Caco-2 (cell line): Measurements from ENCODE around the gene DIAPH3. TPM values are rescaled to one million over a fixed set of nuclear protein-coding genes. Genes with fewer than 3 reads are reported as not detected.

Source experiments
- BruUV-seq: library from RNA; stranded (reverse); fragments of 400-500 nt; replicated peaks from 2 replicates; lab custom pipeline; 2021; lab: Mats Ljungman, UMichigan
- CTCF ChIA-PET: fragments of 300-600 bp; sonication (Branson Sonifier 250); formaldehyde crosslinking; loops from one replicate; lab custom pipeline; 2022; ENCODE audit warnings: antibody characterized with exemption; lab: Charles Lee
- POLR2A ChIA-PET: fragments of 300-600 bp; sonication (Branson Sonifier 250); formaldehyde crosslinking; loops from one replicate; lab custom pipeline; 2022; ENCODE audit warnings: antibody characterized with exemption; lab: Charles Lee
- DNase-seq, 2 experiments: peaks; one replicate each; pipeline versions ENCODE4 v3.0.0 to v3.0.0-alpha.2; 2020 to 2022
- H3K27me3 ChIP-seq: replicated peaks from 2 replicates; pipeline ENCODE4 v1.6.0; 2011; ENCODE audit warnings: low read length; ENCODE audit not compliant: control insufficient read depth, insufficient read depth
- H3K36me3 ChIP-seq: 2 replicates; pipeline ENCODE4 v1.5.1; 2011; ENCODE audit warnings: low read length; ENCODE audit not compliant: control insufficient read depth, insufficient read depth
- H3K4me1 ChIP-seq: fragments of 250-450 bp; sonication (Bioruptor Pico); 2 replicates; pipeline ENCODE4 v1.5.1; 2020; ENCODE audit warnings: mild to moderate bottlenecking
- H3K4me3 ChIP-seq: 2 replicates; pipeline ENCODE4 v1.5.1; 2011; ENCODE audit warnings: low read depth, mild to moderate bottlenecking, control low read depth, low read length
- H3K9me3 ChIP-seq: fragments of 250-450 bp; sonication (Bioruptor Pico); 2 replicates; pipeline ENCODE4 v1.5.1; 2020; ENCODE audit warnings: mild to moderate bottlenecking, moderate library complexity
- H3K27ac Mint-ChIP-seq: one replicate; pipeline ENCODE4 v1.8.0; 2022; ENCODE audit warnings: mixed read lengths; ENCODE audit not compliant: unreplicated experiment
- H3K27me3 Mint-ChIP-seq: one replicate; pipeline ENCODE4 v1.8.0; 2022; ENCODE audit warnings: mixed read lengths; ENCODE audit not compliant: insufficient read depth, unreplicated experiment
- H3K36me3 Mint-ChIP-seq: one replicate; pipeline ENCODE4 v1.8.0; 2022; ENCODE audit warnings: mild to moderate bottlenecking, mixed read lengths; ENCODE audit not compliant: insufficient read depth, unreplicated experiment
- H3K4me1 Mint-ChIP-seq: one replicate; pipeline ENCODE4 v1.8.0; 2022; ENCODE audit warnings: low read depth, mixed read lengths; ENCODE audit not compliant: unreplicated experiment
- H3K4me3 Mint-ChIP-seq: one replicate; pipeline ENCODE4 v1.8.0; 2022; ENCODE audit warnings: mild to moderate bottlenecking, moderate library complexity, mixed read lengths; ENCODE audit not compliant: unreplicated experiment
- H3K9me3 Mint-ChIP-seq: one replicate; pipeline ENCODE4 v1.8.0; 2022; ENCODE audit warnings: mixed read lengths; ENCODE audit not compliant: unreplicated experiment
- CTCF ChIP-seq, 2 experiments: fragments of 200-600 bp in 1 of 2; IDR thresholded peaks; 1 replicate in 1 of 2; 2 replicates in 1 of 2; pipeline versions ENCODE4 v1.5.1 to v1.8.0; 2011 to 2022; ENCODE audit warnings: antibody characterized with exemption in 1 of 2, control low read depth in 1 of 2, inconsistent platforms in 1 of 2, low read depth in 1 of 2, low read length in 1 of 2, mild to moderate bottlenecking in 1 of 2, moderate library complexity in 1 of 2; ENCODE audit not compliant: insufficient read depth in 1 of 2, severe bottlenecking in 1 of 2, unreplicated experiment in 1 of 2
- intact Hi-C: fragments of 100-400 bp; cut with micrococcal nuclease; formaldehyde crosslinking; loops from one replicate; pipeline ENCODE4 v1.10.0; 2022; ENCODE audit not compliant: unreplicated experiment
- total RNA-seq: library from RNA; stranded (reverse); gene quantifications from 2 replicates; pipeline ENCODE4 v1.2.3, GENCODE V29; 2022

Gene DIAPH3
- total RNA-seq, 1 experiment from 2014 or later, result 60.6 TPM

- H3K9me3 Mint-ChIP-seq, result peaks cover 9% of the 10 kb centered on the region
- no peak for DNase-seq
- Histone ChIP-seq H3K27me3 (no peaks in the 10 kb centered on the region), H3K36me3 (no peaks in the 10 kb centered on the region), H3K9me3 (no peaks in the 10 kb centered on the region), H3K4me1 (no peaks in the 10 kb centered on the region), H3K4me3 (no peak overlapping the region)
- no peaks in the 10 kb centered on the region for H3K27me3 Mint-ChIP-seq
- H3K36me3 Mint-ChIP-seq, result peaks cover 20% of the 10 kb centered on the region
- H3K4me1 Mint-ChIP-seq, result peaks cover 15% of the 10 kb centered on the region
- H3K4me3 Mint-ChIP-seq, result no peak overlapping the region
- BruUV-seq, result no TSS peak
- POLR2A ChIA-PET, result no interaction called here
- TF ChIP-seq CTCF (IDR thresholded peaks at IDR 0.05; ENCODE audit: insufficient read depth in 1 of 2, low read depth in 1 of 2, low read length in 1 of 2, severe bottlenecking in 1 of 2, unreplicated experiment in 1 of 2), result no peak
- CTCF ChIA-PET, result interaction anchor here (0.6 kb wide), 1 partner anchor 83 kb away, joined by 3 read pairs; the partner anchor contains the start of gene DIAPH3
- H3K27ac Mint-ChIP-seq, result no peak overlapping the region
- intact Hi-C loops, result no loop called here
Measured at GRCh38 chr13:60080850-60081249, 82.9 kb downstream of the DIAPH3 start.

GRCh38 chr13:60078226-60078625, 85.5 kb downstream of the DIAPH3 start:
- Mint-ChIP-seq H3K36me3 (peaks cover 36% of the 10 kb centered on the region), H3K9me3 (peaks cover 9% of the 10 kb centered on the region), H3K4me1 (peaks cover 15% of the 10 kb centered on the region), H3K4me3 (no peak overlapping the region), H3K27me3 (no peaks in the 10 kb centered on the region), H3K27ac (no peak overlapping the region)
- ChIA-PET POLR2A (no interaction called here), CTCF (no interaction called here)
- no peak for TF ChIP-seq CTCF (IDR thresholded peaks at IDR 0.05; ENCODE audit: insufficient read depth in 1 of 2, low read depth in 1 of 2, low read length in 1 of 2, severe bottlenecking in 1 of 2, unreplicated experiment in 1 of 2)
- no peak for DNase-seq
- BruUV-seq, result no TSS peak
- Histone ChIP-seq H3K36me3 (no peaks in the 10 kb centered on the region), H3K9me3 (no peaks in the 10 kb centered on the region), H3K4me3 (no peak overlapping the region), H3K27me3 (no peaks in the 10 kb centered on the region), H3K4me1 (no peaks in the 10 kb centered on the region)
- intact Hi-C loops, result no loop called here

DNA sequence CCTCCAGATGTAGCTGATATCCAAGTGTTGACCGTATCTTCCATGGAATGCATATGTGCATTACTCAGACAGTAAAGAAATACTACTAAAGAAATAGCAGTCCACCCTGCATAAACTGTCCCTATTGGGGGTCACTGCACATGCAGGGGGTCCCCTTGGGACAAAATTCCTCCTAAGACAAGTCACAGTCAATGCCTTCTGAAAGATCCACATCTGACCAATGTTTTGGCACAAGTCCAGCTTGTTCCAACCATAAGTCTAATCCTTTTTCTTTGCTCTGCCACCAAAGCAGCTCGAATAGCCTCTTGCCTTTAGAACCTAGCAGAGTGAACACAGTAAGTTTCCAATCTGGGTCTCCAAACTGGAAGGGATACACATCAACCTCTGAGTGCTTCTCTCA, 87.9 kb downstream of the DIAPH3 start:
- no peaks in the 10 kb centered on the region for H3K36me3 ChIP-seq
- H3K9me3 Mint-ChIP-seq, result peaks cover 17% of the 10 kb centered on the region
- TF ChIP-seq CTCF (IDR thresholded peaks at IDR 0.05; ENCODE audit: insufficient read depth in 1 of 2, low read depth in 1 of 2, low read length in 1 of 2, severe bottlenecking in 1 of 2, unreplicated experiment in 1 of 2), result no peak
- no peak for DNase-seq
- peaks cover 41% of the 10 kb centered on the region for H3K36me3 Mint-ChIP-seq
- no peak overlapping the region for H3K27ac Mint-ChIP-seq
- intact Hi-C loops, result no loop called here
- ChIA-PET POLR2A (no interaction called here), CTCF (no interaction called here)
- H3K27me3 Mint-ChIP-seq, result no peaks in the 10 kb centered on the region
- H3K4me1 ChIP-seq, result no peaks in the 10 kb centered on the region
- H3K27me3 ChIP-seq, result no peaks in the 10 kb centered on the region
- no peak overlapping the region for H3K4me3 Mint-ChIP-seq
- no peaks in the 10 kb centered on the region for H3K9me3 ChIP-seq
- H3K4me3 ChIP-seq, result no peak overlapping the region
- H3K4me1 Mint-ChIP-seq, result peaks cover 9% of the 10 kb centered on the region
- no TSS peak for BruUV-seq
